ENCODE measurements around the gene GAS6.

- no peak for TF ChIP-seq POLR2AphosphoS5 (IDR thresholded peaks at IDR 0.05)
- no peak for TF ChIP-seq CTCF (IDR thresholded peaks at IDR 0.05)
Observed at GRCh38 chr13:113808058-113808834, 55.6 kb downstream of the GAS6 start.

Data from upper lobe of left lung (tissue), 4 donors.